ENCODE data around the gene PRKAR2B.
"Not testable (repeated sequence)": the region's sequence is repeated elsewhere in the genome, so short reads cannot be mapped to it uniquely, and the experiment has no call there.

The PRKAR2B gene

GRCh38 chr7:107079212-107079940, 34.9 kb downstream of the PRKAR2B start:
- DNase-seq: no peak

DNA sequence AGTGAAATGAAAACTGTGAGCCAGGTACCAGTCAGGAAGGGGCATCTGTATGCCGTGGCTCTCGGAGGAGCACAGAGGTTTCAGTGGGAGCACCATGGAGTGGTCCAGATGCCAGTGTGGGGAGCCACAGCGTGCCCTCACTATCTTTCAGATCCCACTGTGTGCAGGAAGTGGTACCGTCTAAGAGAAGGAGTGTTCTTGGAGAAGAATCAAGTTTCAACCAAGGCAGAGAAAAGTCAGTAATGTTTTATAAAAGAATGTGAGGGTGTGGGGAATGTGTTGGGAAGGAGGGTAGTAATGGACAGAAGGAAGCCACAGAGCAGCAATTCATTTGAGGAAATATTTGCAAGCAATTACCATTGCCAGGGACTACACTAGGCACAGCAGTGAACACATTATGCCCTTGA, 35.6 kb downstream of the PRKAR2B start:
- DNase-seq: no peak

DNA sequence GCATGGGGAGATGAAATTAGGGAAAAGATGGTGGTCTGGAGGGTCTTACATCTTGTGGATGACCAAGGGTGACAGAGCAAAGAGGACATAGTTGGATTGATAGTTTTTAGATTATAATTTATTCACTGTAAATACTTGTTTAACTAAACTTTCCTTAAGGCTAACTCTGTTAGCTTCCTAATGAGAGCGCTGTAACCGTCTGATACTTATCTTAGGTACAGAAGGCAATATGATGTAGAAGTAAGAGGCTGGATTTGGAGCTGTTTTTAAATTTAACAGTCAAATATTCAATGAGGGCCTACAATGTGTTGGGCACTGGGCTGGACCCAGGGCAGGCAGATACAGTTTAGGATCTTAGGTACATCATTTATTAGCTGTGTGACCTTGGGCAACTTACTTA, 36.0 kb downstream of the PRKAR2B start:
- no peak for DNase-seq

DNA sequence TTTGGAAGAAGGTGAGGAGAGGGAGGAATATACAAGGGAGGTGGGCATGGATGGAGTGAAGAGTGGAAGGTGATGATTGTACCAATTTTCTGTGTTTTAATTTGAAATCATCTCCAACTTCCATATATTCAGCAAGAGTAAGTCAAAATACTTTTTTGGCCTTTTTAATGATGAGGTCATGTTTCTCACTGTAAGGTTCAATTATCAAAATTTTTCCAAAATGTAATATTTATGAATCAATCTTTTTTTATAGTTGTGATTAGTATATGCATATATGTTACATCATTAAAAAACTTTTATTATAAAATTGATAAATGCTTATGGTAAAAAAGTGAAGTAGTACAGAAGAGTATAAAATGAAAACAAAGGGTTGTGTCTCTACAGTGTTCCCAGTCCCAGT, 40.7 kb downstream of the PRKAR2B start:
- no peak for DNase-seq

DNA sequence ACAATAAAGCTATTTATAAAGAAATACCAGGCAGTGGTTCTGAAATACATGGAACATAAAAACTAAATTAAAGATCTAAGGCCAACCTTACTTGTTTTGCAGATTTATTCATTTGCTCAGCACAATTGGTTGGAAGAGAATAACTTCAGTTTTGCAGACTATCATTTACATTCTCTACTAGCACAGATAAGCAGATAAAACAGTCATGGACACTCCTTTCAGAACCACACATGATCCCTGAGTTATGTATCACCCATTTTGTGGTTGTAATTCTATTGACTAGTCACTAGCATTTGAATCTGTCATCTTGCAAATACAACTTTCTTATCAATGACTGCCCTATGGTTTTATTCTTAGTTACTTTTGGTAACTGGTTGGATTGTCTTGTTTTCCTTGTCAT, 45.1 kb downstream of the PRKAR2B start:
- no peak for DNase-seq

DNA sequence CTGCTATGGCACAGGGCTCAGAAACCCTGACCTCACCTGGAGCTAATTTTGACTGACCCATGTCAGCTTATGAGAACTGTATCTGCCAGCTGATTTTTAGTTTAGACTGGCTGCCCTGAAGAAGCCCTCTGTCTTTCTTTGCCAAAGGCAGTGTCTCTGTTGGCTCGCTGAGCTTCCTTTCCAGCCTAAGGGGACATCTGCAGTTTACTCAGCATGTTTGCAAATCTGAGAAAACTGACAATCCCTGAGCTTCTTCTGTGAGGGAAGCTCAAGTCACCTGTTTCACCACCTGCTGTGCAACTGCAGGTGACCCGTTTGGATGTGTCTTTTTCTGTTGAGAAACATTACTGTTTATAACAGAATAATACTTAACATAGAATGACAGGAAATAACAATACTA, 46.0 kb downstream of the PRKAR2B start:
- no peak for DNase-seq

- DNase-seq: no peak
Observed at GRCh38 chr7:107091306-107091705, 46.8 kb downstream of the PRKAR2B start.

DNA sequence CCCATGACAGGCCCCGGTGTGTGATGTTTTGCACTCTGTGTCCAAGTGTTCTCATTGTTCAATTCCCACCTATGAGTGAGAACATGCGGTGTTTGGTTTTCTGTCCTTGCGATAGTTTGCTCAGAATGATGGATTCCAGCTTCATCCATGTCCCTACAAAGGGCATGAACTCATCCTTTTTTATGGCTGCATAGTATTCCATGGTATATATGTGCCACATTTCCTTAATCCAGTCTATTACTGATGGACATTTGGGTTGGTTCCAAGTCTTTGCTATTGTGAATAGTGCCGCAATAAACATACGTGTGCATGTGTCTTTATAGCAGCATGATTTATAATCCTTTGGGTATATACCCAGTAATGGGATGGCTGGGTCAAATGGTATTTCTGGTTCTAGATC, 49.2 kb downstream of the PRKAR2B start:
- DNase-seq: not testable (repeated sequence)

DNA sequence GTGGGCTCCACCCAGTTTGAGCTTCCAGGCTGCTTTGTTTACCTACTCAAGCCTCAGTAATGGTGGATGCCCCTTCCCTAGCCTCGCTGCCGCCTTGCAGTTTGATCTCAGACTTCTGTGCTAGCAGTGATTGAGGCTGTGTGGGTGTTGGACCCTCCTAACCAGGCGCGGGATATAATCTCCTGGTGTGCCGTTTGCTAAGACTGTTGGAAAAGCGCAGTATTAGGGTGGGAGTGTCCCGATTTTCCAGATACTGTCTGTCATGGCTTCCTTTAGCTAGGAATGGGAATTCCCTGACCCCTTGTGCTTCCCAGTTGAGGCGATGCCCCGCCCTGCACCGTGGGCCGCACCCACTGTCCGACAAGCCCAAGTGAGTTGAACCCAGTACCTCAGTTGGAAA, 54.6 kb downstream of the PRKAR2B start:
- not testable (repeated sequence) for DNase-seq

GRCh38 chr7:107100824-107101223, 56.3 kb downstream of the PRKAR2B start:
- DNase-seq: no peak

GRCh38 chr7:107103369-107103768, 58.9 kb downstream of the PRKAR2B start:
- no peak for DNase-seq

- DNase-seq: no peak
Observed at GRCh38 chr7:107104801-107105200, 60.3 kb downstream of the PRKAR2B start.

DNA sequence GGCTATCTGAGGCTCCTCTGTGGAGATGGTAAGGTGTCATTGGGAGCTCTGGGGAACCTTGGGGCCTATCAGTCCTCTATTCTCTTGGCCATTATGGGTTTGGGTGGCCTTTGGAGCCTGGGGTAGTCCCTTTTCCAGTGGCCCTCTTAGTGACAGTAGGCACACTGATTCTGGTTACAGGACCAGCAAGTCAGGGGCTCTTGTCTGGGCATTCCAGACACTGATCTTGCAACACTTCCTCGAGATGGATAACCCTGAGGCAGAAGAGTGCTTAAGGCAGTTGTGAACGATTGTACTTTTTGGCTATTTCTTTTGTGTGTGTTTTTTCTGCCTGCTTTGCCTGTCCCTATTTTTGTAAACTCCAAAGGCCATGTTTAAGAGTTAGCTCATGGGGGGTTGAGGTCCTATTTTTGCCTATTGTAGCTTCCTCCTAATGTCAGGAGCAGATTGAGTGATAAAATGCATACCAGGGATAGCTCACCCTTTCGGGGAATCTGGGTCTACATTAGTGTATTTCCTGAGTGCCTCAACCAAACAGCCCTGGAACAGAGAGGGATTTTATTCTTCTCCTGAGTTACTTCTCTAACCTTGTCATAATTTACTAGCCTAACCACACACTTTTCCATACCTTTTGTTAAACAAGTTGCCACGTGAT, 61.2 kb downstream of the PRKAR2B start:
- DNase-seq: no peak

- DNase-seq: no peak
Observed at GRCh38 chr7:107108793-107109371, 64.4 kb downstream of the PRKAR2B start.

DNA sequence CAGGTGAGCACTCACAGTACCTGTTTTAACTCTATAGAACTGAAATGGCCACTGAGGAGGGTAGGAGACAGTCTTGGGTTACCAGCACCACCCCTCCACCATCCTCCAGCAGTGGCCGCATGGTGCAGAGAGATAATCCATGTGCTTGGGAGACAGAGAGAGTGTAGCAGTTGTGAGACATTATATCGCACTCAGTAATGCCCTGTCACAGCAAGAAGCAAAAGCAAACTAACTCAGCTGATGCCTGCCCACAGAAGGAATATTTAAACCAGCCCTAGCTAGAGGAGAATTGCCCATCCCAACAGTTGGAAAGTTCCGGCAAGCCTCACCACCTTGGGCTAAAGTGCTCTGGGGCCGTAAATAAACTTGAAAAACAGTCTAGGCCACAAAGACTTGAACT, 65.5 kb downstream of the PRKAR2B start:
- no peak for DNase-seq

- no peak for DNase-seq
Observed at GRCh38 chr7:107111196-107111595, 66.7 kb downstream of the PRKAR2B start.

GRCh38 chr7:107113866-107114265, 69.4 kb downstream of the PRKAR2B start:
- no peak for DNase-seq

- no peak for DNase-seq
Observed at GRCh38 chr7:107115114-107115513, 70.6 kb downstream of the PRKAR2B start.

- DNase-seq: no peak
Observed at GRCh38 chr7:107115762-107116540, 71.4 kb downstream of the PRKAR2B start.

GRCh38 chr7:107118109-107118900, 73.8 kb downstream of the PRKAR2B start:
- no peak for DNase-seq

DNA sequence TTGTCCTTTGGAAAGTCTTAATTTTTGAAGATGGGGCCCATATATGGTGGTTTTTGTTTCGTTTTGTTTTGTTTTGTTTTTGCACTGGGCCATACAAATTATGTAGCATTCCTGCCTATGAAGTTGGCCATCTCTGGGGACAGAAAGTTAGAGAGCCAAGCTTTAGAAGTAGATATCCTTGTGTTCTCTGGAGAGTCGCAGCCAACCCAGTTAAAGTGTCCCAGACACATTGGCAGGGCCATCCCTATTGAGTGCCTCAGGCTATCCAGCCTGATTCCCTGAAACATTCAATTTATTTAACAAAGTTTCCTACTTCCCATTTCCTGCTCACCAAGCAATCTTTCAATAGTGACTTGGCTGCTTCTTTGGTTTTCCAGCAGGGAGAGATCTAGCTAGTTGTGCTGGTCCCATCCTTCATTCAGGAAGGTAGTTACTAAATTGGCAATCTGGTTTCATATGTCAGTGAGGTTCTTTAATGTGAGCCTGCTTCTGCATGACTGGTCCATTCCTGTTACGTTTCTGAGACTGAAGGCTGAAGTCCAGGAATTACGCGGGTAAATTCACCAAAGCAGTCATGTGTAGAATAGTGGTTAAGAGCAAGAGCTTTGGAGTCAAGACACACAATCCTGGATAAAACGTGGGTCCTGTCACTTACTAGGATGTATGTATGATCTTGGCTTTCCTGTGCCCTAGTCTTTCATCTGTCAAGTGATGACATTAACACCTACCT, 75.0 kb downstream of the PRKAR2B start:
- DNase-seq: no peak

DNA sequence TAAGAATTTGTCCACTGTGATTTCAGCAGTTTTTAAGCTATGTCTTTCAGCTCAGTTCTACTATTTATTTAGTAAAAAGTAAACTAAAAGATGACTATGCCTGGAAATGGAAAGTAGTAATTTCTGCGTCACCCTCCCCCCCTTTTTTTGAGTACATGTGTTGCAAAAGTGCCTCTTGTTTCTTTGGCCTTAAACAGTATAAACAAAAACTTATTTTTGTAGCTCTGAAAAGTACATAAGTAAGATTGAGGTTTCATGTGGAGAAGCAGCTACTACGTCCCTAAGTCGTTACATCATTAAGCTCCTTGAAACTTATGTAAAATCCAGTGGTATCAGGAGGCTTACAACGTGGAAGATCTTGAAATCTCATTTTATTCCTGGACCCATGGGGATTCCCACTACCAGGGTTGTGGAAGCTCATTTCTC, 78.0 kb downstream of the PRKAR2B start:
- no peak for DNase-seq
